ENCODE measurements around the gene ARHGAP15.

Gene ARHGAP15

DNA sequence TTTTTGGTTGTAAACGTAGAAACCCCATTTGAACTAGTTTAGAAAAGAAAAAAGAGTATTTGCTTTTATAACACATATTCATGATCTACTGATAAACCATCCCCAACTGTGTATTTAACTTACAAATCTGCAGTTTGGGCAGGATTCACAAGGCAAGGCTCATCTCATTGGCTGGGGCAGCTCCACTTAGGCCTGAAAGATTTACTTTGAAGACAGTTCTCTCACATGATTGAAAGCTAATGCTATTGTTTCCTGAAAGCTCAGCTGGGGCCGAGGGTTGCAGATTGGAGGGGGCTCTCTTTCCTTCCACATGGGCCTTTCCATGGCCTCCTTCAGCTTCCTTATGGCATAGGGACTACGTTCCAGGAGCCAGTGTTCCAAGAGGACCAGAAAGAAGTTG is 47.4 kb downstream of the ARHGAP15 start:
- DNase-seq = no peak

DNA sequence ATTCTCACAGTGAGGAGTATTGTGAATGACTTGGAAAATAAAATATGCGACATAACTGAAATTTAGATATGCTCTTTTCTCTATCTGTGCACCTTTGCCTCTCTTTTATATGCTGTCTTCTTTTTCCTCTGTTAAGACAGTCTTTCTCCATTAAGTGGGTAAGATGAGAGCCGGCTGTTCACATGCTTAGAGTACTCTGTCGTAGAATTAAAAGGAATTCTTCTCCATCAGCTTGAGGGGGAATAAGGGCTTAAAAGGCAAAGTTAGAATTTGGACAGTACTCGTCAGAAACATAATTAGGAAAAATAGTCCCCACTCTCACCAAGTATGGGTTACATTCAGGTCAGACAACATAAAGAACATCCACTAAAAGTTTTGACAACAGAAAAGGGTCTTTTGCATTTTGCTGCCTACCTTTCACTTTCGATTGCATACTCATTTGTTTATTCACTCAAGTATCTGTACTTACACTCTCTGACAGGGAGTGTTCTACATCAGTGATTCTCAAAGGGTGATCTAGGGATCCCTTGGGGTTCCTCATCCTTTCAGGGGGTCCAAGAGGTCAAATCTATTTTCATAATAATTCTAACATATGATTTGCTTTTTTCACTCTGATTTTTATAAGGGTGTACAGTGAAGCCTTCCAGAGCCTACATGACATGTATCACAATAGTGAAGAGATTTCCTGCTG is 48.0 kb downstream of the ARHGAP15 start:
- no peak for DNase-seq

DNA sequence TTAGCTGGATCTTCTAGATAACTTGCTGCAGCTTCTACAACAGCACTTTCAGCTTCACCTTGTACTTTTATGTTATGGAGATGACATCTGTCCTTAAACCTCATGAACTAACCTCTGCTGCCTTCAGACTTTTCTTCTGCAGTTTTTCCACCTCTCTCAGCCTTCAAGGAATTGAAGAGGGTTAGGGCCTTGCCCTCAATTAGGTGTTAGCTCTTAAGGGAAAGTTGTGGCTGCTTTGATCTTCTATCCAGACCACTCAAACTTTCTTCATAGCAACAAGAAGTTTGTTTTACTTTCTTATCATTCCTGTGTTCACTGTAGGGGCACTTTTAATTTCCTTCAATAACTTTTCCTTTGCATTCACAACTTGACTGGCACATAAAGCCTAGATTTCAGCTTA is 52.3 kb downstream of the ARHGAP15 start:
- DNase-seq = no peak

DNA sequence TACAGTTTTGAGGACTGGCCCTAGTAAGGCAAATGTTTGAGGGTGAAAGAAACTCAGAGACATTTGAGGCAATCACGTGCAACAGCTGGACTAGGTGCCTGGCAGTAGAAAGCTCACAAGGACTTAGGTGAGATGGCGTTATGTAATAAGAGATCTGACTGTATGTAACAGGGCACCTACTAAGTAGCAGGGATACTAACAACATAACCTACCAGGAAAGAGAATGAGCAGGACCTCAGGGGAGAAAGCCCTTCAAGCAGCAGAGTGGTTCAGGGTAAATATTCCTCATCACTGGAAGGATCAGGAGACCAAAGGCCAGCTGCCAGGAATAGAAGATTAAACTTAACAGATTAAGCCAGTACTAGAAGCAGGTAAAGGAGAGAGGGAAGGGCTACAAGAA is 53.4 kb downstream of the ARHGAP15 start:
- no peak for DNase-seq

DNA sequence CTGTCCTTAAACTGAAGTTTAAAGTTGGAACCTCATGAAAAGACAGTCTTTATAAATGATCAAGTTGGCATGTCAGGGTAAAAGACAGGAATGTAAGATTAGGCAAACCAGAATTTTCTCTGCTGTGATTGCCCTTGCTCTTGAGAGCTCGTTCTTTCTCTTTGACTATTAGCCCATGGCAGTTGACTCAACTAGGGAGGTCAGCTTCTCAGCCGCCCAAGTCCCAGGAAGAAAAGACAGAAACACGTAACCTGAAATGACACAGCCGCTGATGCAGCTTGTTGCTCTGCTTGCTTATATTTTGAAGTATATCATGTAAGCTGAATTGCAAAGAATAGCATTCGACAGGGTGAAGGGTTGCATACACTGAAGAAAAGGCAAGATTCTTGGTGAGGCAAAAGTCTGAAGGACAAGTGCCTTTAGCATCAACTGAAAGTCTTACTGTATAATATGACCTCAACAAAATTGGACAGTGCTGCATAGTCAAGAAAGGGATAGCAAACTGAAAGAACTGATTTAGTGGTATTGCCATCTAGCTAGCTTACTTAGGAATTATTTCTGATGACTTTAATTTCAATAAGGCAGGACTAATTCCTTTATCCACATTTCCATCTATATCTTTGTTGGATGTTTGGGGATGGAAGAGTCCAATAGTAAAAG is 54.7 kb downstream of the ARHGAP15 start:
- no peak for DNase-seq

DNA sequence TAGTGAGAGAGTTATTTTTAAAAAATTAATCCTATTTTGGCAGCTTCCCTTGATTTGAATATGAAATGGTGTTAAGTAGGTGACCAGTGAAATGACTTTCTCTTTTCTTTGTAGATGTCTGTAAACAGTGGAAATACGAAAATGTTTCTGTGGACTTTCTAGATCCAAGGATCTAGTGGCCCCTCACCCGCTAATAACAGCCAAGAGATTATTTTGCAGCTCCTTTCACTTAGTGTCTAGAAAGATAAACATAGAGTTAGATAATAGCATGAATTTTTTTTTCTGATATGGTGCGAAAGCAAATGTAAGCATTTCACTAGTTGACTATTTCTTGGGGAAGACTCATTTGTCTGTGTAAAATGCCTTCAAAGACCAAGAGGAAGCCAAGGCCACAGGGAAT is 57.7 kb downstream of the ARHGAP15 start:
- no peak for DNase-seq

DNA sequence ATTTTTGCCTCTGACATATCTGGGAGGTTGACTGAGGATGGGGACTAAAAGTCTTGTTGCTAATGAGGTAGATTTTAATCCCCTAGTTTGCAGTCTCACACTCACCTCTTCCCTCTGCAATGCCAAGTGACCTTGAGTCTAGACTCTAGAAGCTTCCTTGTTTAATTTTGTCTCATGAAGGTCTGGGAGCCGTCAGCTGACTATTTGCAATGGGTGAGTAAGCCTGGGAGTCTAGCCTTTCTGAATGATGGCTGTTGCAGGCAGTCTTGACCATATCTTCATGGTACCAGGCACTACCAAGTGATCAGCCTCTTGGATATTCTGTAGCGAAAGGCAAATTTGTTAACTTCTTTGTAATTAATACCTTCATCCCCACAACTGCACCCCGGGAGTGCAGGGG is 61.2 kb downstream of the ARHGAP15 start:
- DNase-seq = no peak

DNA sequence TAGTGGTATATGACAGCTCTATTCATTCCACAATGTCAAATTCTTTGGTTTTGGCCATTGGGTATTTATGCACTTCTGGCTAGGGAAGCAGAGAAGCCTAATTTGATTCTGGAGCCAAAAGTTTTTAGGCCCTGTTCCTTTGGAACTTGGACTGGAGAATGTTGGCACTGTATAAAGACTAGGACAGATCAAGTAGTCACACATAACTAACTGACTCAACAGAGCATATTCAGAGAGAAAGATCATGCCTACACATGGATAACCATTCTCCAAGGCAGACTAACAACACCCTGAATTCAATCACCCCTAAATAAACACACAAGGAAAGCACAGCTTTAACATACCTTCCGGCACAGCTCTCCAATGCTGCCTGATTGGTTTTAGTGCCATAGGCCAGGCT is 62.9 kb downstream of the ARHGAP15 start:
- no peak for DNase-seq

DNA sequence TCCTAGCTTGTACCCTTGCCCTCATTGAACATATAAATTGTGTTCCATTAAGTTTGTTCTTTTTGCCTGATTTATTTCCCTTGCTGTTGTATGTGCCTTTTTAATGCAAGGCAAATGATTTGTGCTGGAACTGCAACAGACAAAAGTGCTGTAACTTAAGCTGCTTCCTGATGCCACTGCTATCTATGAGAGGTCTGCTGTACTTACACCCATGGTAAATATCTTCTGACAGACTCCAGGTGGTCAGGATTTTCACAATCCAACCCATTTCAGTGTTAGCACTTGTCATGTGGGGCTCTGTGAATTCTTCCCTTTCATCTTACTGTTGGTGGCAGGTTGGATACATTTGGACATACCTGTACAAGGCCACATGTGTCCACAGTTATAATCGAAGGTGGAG is 63.5 kb downstream of the ARHGAP15 start:
- DNase-seq = no peak

DNA sequence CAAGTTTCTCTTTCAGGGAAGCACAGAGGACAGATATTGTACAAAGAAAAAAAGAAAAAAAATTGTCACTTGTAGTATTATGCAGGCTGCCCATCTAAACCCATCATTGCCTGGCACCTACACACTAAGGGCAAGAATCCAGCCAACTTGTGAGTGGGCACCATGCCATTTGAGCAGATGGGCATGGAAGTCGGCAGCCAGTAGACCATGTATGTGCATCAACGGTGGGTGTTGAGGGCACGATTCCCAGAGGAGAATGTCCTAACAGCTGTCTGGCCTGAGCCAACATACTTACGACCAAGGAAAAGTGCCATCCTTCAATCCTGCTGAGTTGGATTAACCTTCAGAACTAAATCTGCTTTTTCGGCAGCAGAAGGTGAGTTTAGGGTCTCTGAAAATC is 63.9 kb downstream of the ARHGAP15 start:
- no peak for DNase-seq

DNA sequence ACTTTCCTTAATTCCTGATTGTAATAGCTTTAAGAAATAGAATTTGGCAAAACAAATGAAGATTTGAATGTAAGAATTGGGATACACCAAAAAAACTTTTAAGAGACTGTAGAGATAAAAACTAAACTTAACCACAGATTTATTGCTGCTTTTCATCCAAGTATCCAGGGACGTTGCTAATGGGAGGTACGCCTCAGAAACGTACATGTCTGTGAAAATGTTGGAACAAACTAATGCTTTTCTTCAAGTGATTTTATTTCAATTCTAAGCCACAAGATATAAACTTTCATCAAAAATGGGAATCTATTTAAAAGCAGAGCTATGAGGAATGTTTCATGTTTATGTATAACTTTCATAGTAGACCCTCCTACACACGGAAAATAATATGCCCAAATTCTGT is 66.3 kb downstream of the ARHGAP15 start:
- DNase-seq = no peak

DNA sequence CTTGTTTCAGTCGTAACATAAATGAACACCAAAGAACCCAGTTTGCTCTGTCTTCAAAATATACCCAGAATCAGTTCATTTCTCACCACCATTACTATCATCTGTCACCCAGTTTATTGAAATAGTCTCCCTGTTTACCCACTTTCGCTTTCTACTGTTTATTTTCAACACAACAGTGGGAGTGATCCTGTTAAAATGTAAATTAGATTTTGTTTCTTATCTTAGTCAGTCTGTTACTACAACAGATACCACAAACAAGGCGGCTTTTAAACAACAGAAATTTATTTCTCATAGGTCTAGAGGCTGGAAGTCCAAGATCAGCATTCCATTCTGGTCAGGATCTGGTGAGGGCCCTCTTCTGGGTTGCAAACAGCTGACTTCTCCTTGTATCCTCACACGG is 74.8 kb downstream of the ARHGAP15 start:
- no peak for DNase-seq

DNA sequence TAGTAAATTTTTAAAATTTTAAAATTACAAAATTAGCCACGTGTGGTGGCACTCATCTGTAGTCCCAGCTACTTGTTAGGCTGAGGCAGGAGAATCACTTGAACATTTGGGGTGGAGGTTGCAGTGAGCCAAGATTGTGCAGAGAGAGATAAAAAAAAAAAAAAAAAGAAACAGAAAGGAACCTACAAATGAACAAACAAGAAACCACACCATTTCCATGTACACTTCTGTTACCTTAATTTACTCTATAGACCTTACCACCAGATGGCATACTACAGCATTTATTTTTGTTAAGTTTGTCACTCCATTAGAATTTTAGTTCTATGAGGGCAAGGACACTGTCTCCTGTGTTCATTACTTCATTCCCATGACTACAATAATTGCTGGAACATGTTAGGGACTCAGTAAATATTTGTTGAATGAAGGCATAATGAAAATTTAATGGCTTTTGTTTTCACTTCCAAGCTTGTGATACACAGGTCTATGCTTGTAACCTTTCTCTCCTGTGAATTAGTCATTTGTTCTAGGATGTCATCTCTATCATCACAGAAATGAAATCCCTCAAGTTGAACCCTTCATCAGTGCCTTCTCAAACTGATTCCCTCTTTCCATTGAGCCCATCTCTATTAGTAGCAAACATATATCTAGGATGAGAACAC is 76.0 kb downstream of the ARHGAP15 start:
- DNase-seq = no peak

DNA sequence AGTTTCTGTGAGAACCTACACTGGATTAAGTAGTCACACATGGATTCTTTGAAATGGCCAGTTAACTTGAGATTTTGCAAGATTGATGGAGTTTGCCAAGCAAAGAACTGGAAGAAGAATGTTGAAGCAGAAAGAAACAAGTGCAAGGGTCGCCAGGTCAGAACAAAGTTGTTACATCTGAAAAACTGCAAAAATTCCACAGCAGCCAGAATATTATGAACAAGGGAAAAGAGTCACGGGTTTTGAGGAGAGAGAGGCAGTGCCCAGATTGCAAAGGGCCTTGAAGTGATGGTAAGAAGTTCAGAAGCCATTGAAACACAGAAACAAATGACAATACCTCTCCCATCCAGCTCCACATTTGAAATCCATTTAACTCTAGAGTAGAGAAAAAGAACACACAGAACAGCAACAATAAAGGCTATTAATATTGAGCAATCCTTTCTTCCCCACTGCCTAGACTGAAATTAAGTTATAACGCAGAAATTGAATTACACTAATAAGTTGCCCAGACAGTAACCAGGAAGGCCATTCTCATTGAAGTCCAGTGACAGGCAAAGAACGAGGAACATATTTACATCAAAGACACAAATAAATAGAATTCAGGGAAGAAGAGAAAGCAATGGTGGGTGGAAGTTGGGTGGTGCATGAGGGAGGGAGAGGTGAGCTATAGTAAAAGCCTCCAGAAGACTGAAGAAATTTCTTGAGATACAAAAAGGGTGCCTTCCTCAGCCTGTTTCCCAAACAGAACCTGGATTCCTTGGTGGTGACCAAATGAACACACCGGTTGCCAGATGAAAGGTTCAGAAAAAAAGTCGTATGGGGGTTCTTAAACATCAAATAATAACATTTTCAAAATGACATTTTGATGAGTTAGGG is 80.6 kb downstream of the ARHGAP15 start:
- no peak for DNase-seq

DNA sequence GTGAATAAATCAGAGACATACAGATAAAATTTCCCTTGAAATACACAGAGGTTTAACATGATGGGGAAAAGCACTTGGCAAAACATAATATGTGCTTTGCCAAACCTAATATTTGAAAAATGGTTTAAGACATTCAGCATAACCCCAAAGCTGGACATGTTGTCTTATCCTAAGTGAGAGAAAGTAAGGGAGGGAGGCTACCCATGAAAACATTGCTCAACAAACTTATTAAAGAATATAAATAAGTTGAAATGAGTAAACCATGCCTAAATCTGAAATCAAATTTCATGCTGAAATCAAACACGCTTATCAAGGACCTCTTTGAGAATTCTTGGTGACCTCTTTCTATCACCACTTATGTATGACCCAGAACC is 81.2 kb downstream of the ARHGAP15 start:
- DNase-seq = no peak

DNA sequence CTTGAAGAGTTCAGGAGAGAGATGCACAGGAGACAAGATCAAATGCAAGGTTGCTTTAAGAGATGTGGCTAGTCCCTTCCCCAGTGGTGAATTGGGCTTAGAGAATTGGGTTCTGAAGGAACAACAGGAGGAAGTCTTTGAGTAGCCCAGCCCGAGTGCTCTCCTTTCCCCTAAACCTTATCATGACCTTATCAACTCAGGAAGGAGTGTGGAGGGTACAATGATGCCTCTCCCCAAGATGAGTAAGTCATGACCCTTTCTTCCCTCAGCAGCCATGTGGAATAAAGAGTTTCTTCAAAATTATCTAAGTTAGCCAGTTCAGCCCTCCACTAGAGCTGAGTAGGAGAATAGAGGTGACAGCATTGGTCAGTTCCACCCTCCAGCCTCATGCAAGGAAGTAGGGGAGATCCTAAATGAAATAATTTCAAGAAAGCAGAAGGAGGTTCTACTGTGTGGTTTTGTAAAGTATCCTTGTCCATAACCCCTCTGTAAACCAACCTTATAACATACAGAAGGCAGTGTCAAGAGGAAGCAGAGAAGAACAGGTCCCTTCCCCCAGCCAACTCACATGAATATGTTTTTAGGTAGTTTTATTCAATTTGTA is 88.4 kb downstream of the ARHGAP15 start:
- DNase-seq = no peak

DNA sequence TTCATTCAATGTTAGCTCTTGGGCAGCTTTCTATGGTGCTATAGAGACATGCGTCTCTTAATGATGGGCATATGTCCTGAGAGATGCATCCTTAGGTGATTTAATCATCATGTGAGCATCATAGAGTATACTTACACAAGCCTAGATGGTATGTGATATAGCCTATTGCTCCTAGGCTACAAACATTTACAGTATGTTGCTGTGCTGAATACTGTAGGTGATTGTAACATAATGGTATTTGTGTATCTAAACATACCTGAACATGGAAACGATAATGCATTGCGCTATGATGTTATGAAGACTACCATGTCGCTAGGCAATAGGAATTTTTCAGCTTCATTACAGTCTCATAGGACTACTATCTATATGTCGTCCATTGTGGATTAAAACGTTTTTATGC is 89.4 kb downstream of the ARHGAP15 start:
- no peak for DNase-seq

DNA sequence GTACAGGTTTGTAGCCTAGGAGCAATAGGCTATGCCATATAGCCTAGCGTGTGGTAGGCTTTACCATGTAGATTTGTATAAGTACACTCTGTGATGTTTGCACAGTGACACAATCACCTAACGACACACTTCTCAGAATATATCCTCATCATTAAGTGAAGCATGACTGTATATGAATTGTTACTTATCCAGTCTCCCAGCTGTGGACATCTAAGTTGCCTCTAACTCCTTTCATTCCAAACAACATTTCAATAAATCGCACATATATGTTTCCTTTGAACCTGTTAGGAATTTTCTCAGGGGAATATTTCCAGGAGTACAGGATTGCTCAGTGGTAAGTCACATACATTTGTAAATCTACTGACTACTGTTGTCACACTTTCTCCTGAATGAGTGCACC is 90.0 kb downstream of the ARHGAP15 start:
- no peak for DNase-seq

DNA sequence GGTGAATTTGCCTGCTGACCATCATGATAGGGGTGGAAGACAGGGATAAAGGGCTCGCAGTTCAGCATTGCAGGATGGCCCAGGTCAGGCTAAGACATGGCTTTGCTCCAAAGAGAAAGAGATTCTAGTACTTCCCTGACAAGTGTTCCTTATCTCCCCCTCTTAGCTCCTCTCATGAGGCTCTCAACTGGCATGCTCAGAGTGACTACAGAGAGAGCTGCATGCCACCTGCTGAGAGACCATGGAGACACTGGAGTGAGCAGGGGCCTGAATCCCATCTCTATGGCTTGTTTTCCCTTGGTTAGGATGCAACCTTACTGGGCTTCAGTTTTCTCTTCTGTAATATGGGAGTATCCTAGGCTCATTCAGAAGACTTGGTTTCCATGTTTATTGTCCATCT is 94.3 kb downstream of the ARHGAP15 start:
- no peak for DNase-seq

DNA sequence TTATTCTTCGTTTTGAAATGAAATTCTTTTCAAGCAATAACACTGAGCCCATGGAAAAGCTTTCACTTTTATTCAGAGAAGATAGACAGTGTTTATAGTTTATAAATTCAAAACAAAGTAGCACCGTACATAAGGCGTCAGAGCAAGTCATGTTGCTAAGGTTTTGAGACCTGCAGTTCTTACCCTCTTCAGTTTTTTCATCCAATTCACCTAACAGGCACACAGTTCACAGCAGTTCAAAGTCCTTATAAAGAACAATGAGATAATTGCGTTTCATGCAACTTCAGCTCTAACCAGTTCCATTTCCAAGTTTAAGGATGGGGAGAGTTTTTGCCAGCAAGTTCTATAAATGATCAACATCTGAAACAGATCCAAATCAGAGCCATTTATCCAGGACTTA is 96.7 kb downstream of the ARHGAP15 start:
- DNase-seq = no peak

DNA sequence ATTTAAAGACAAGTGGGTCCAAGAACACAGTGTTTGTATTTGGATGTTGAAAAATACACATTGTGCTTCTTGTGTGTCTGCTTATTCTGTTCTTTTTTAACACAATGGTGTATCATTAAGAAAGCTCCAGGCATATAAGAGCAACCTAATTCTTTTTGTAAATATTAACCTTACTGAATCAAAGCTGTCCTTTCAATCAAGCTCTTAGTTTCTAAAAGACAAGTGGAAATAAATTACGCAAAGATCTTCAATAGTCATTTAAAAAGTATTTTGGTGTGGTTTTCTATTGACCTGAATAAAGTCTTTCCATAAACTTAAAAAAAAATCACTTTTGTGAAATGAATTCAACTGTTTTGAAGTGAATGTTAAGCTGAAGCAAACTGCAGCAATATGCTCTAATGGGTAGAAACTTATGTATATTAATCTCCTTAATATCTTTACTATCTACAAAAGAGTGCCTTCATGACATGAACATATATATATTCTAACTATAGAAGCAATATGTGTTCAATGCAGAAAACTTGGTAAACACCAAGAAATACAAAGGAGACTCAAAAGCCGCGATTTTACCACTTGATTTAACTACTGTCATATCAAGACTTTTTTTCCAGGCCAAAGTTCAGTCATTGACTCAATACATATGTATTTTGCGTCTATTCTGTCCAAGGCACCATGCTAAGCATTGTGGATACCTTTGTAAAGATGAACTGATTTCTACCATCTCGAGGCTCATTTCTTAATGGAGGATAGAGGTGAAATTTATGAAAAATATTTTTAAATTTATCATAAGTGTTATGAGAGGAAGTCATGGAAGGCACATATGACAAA is 97.7 kb downstream of the ARHGAP15 start:
- no peak for DNase-seq

DNA sequence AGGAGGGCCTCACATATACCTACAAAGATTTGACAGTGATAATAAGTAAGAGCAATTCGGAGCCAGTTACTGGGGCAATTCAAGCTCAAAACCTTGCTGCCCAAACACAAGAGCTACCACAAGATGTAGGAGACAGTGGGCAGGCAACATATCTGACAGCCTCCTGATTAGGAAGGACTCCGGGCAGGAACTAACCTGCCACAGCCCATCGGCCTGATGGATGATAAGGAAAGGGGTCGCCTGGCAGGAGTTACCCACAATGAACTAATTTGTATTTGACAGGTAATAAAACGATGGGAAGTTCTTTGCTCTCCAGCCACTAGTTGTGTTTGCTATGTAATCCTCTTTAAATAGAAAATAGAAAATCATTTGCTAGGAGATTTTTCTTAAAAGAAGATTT is 100.2 kb downstream of the ARHGAP15 start:
- DNase-seq = no peak

Measured in effector CD8-positive, alpha-beta T cell (primary cell).